Measurements from ENCODE around the gene KRT13.

KRT13 gene

GRCh38 chr17:41505007-41505808 is at the start of gene KRT13:
TSS of gene KRT13 (minus strand) at chr17:41505612. CDS start at chr17:41505550, 62 bp downstream.
- Histone ChIP-seq H3K36me3 (ENCODE audit: insufficient read depth, low read length) (no peaks in the 10 kb centered on the region), H3K9me3 (ENCODE audit: control insufficient read depth, insufficient read depth, low read length) (no peaks in the 10 kb centered on the region), H3K4me1 (ENCODE audit: insufficient read depth, low read length) (peaks cover 24% of the 10 kb centered on the region)

GRCh38 chr17:41553987-41554680 is 48.7 kb upstream of the KRT13 start:
- Histone ChIP-seq H3K9me3 (ENCODE audit: control insufficient read depth, insufficient read depth, low read length) (no peaks in the 10 kb centered on the region), H3K4me1 (ENCODE audit: insufficient read depth, low read length) (peaks cover 7% of the 10 kb centered on the region; the same call in 1 of the 2 replicates), H3K36me3 (ENCODE audit: insufficient read depth, low read length) (no peaks in the 10 kb centered on the region), H3K9ac (ENCODE audit: low read depth, low read length) (no peak overlapping the region)

More at GRCh38 chr17:41505007-41505808, at the start of gene KRT13:
- H3K9ac ChIP-seq (ENCODE audit: low read depth, low read length) = no peak within 1 kb of the TSS

GRCh38 chr17:41553176-41553575 is 47.8 kb upstream of the KRT13 start:
- Histone ChIP-seq H3K9ac (ENCODE audit: low read depth, low read length) (no peak overlapping the region), H3K36me3 (ENCODE audit: insufficient read depth, low read length) (no peaks in the 10 kb centered on the region), H3K9me3 (ENCODE audit: control insufficient read depth, insufficient read depth, low read length) (no peaks in the 10 kb centered on the region), H3K4me1 (ENCODE audit: insufficient read depth, low read length) (peaks cover 11% of the 10 kb centered on the region; the same call in 1 of the 2 replicates)

GRCh38 chr17:41552455-41552854 is 47.0 kb upstream of the KRT13 start:
- Histone ChIP-seq H3K4me1 (ENCODE audit: insufficient read depth, low read length) (peaks cover 18% of the 10 kb centered on the region; the same call in 1 of the 2 replicates), H3K9ac (ENCODE audit: low read depth, low read length) (no peak overlapping the region), H3K9me3 (ENCODE audit: control insufficient read depth, insufficient read depth, low read length) (no peaks in the 10 kb centered on the region), H3K36me3 (ENCODE audit: insufficient read depth, low read length) (no peaks in the 10 kb centered on the region)

GRCh38 chr17:41551365-41551764 is 46.0 kb upstream of the KRT13 start:
- Histone ChIP-seq H3K9me3 (ENCODE audit: control insufficient read depth, insufficient read depth, low read length) (no peaks in the 10 kb centered on the region), H3K36me3 (ENCODE audit: insufficient read depth, low read length) (no peaks in the 10 kb centered on the region), H3K4me1 (ENCODE audit: insufficient read depth, low read length) (peaks cover 21% of the 10 kb centered on the region; the same call in 1 of the 2 replicates), H3K9ac (ENCODE audit: low read depth, low read length) (no peak overlapping the region)

- no peaks in the 10 kb centered on the region for H3K36me3 ChIP-seq (ENCODE audit: insufficient read depth, low read length)
- H3K9me3 ChIP-seq (ENCODE audit: control insufficient read depth, insufficient read depth, low read length) = no peaks in the 10 kb centered on the region
- H3K9ac ChIP-seq (ENCODE audit: low read depth, low read length) = no peak overlapping the region
- H3K4me1 ChIP-seq (ENCODE audit: insufficient read depth, low read length) = peaks cover 18% of the 10 kb centered on the region; the same call in 1 of the 2 replicates
Measured at GRCh38 chr17:41549596-41550039, 44.2 kb upstream of the KRT13 start.

GRCh38 chr17:41548844-41549595 is 43.6 kb upstream of the KRT13 start:
- H3K4me1 ChIP-seq (ENCODE audit: insufficient read depth, low read length) = peaks cover 20% of the 10 kb centered on the region; the same call in 1 of the 2 replicates
- H3K36me3 ChIP-seq (ENCODE audit: insufficient read depth, low read length) = no peaks in the 10 kb centered on the region
- no peaks in the 10 kb centered on the region for H3K9me3 ChIP-seq (ENCODE audit: control insufficient read depth, insufficient read depth, low read length)
- H3K9ac ChIP-seq (ENCODE audit: low read depth, low read length) = no peak overlapping the region; the same call in 1 of the 2 replicates

GRCh38 chr17:41547921-41548843 is 42.8 kb upstream of the KRT13 start:
- Histone ChIP-seq H3K9ac (ENCODE audit: low read depth, low read length) (no peak overlapping the region; the same call in 1 of the 2 replicates), H3K9me3 (ENCODE audit: control insufficient read depth, insufficient read depth, low read length) (no peaks in the 10 kb centered on the region), H3K4me1 (ENCODE audit: insufficient read depth, low read length) (peaks cover 19% of the 10 kb centered on the region; the same call in 1 of the 2 replicates), H3K36me3 (ENCODE audit: insufficient read depth, low read length) (no peaks in the 10 kb centered on the region)

GRCh38 chr17:41547378-41547841 is 42.0 kb upstream of the KRT13 start:
- no peak overlapping the region for H3K9ac ChIP-seq (ENCODE audit: low read depth, low read length)
- H3K36me3 ChIP-seq (ENCODE audit: insufficient read depth, low read length) = no peaks in the 10 kb centered on the region
- no peaks in the 10 kb centered on the region for H3K9me3 ChIP-seq (ENCODE audit: control insufficient read depth, insufficient read depth, low read length)
- H3K4me1 ChIP-seq (ENCODE audit: insufficient read depth, low read length) = peaks cover 19% of the 10 kb centered on the region; the same call in 1 of the 2 replicates

- H3K36me3 ChIP-seq (ENCODE audit: insufficient read depth, low read length) = no peaks in the 10 kb centered on the region
- no peak overlapping the region for H3K9ac ChIP-seq (ENCODE audit: low read depth, low read length)
- peaks cover 19% of the 10 kb centered on the region; the same call in 1 of the 2 replicates for H3K4me1 ChIP-seq (ENCODE audit: insufficient read depth, low read length)
- H3K9me3 ChIP-seq (ENCODE audit: control insufficient read depth, insufficient read depth, low read length) = no peaks in the 10 kb centered on the region
Measured at GRCh38 chr17:41546819-41547218, 41.4 kb upstream of the KRT13 start.

GRCh38 chr17:41545829-41546410 is 40.5 kb upstream of the KRT13 start:
- Histone ChIP-seq H3K4me1 (ENCODE audit: insufficient read depth, low read length) (peaks cover 19% of the 10 kb centered on the region; the same call in 1 of the 2 replicates), H3K36me3 (ENCODE audit: insufficient read depth, low read length) (no peaks in the 10 kb centered on the region), H3K9me3 (ENCODE audit: control insufficient read depth, insufficient read depth, low read length) (no peaks in the 10 kb centered on the region), H3K9ac (ENCODE audit: low read depth, low read length) (no peak overlapping the region)

GRCh38 chr17:41544935-41545334 is 39.5 kb upstream of the KRT13 start:
- H3K9ac ChIP-seq (ENCODE audit: low read depth, low read length) = no peak overlapping the region

GRCh38 chr17:41544491-41544892 is 39.1 kb upstream of the KRT13 start:
- Histone ChIP-seq H3K4me1 (ENCODE audit: insufficient read depth, low read length) (peaks cover 27% of the 10 kb centered on the region; the same call in 1 of the 2 replicates), H3K9ac (ENCODE audit: low read depth, low read length) (no peak overlapping the region), H3K9me3 (ENCODE audit: control insufficient read depth, insufficient read depth, low read length) (no peaks in the 10 kb centered on the region), H3K36me3 (ENCODE audit: insufficient read depth, low read length) (no peaks in the 10 kb centered on the region)

More at GRCh38 chr17:41544935-41545334, 39.5 kb upstream of the KRT13 start:
- no peaks in the 10 kb centered on the region for H3K9me3 ChIP-seq (ENCODE audit: control insufficient read depth, insufficient read depth, low read length)
- peaks cover 27% of the 10 kb centered on the region; the same call in 1 of the 2 replicates for H3K4me1 ChIP-seq (ENCODE audit: insufficient read depth, low read length)
- no peaks in the 10 kb centered on the region for H3K36me3 ChIP-seq (ENCODE audit: insufficient read depth, low read length)

Measured in ES-I3 (cell line).